IMR-90 (cell line): Measurements from ENCODE around the gene ALKBH3. TPM values are rescaled to one million over a fixed set of nuclear protein-coding genes. Genes with fewer than 3 reads are reported as not detected.

Experiments
- ATAC-seq: fragments of 200-7000 bp; cut with Tn5 transposase; 2 replicates; pipeline ENCODE4 v1.9.1; 2020; ENCODE audit warnings: low read depth, mild to moderate bottlenecking, moderate library complexity
- BruUV-seq: library from RNA; stranded (reverse); fragments of 400-500 nt; replicated peaks from 2 replicates; lab custom pipeline; 2021; lab: Mats Ljungman, UMichigan
- CTCF ChIA-PET: fragments of 300-600 bp; formaldehyde crosslinking; extraction: SDS; loops from one replicate; lab custom pipeline; 2021; ENCODE audit warnings: antibody characterized with exemption; lab: Yijun Ruan, JAX
- POLR2A ChIA-PET: fragments of 300-600 bp; sonication (Branson Sonifier 250); formaldehyde crosslinking; loops from one replicate; lab custom pipeline; 2022; ENCODE audit warnings: antibody characterized with exemption; ENCODE audit not compliant: unreplicated experiment; lab: Charles Lee
- DNase-seq: peaks from one replicate; pipeline ENCODE4 v3.0.0; 2013
- H2AFZ ChIP-seq: replicated peaks from 2 replicates; pipeline ENCODE3; 2013; ENCODE audit warnings: low read length, mild to moderate bottlenecking; ENCODE audit not compliant: poor library complexity
- H2AK5ac ChIP-seq: 2 replicates; pipeline ENCODE4 v1.6.1; 2013; ENCODE audit warnings: low read depth, low read length, inconsistent platforms
- H2AK9ac ChIP-seq: replicated peaks from 2 replicates; pipeline ENCODE3; 2013; ENCODE audit warnings: mild to moderate bottlenecking, low read depth, low read length, moderate library complexity; ENCODE audit not compliant: poor library complexity
- H2BK120ac ChIP-seq: 2 replicates; pipeline ENCODE4 v1.6.1; 2013; ENCODE audit warnings: low read depth, low read length, inconsistent platforms
- H2BK15ac ChIP-seq: 3 replicates; pipeline ENCODE4 v1.6.1; 2013; ENCODE audit warnings: low read depth, low read length, inconsistent platforms
- H2BK20ac ChIP-seq: 2 replicates; pipeline ENCODE4 v1.6.1; 2013; ENCODE audit warnings: low read depth, mild to moderate bottlenecking, inconsistent platforms, low read length, moderate library complexity
- H2BK5ac ChIP-seq: 2 replicates; pipeline ENCODE4 v1.6.1; 2013; ENCODE audit warnings: mild to moderate bottlenecking, low read depth, low read length, inconsistent platforms; ENCODE audit not compliant: poor library complexity, severe bottlenecking
- H3K14ac ChIP-seq: replicated peaks from 2 replicates; pipeline ENCODE4 v1.6.1; 2013; ENCODE audit warnings: low read depth, low read length, inconsistent platforms
- H3K18ac ChIP-seq: 2 replicates; pipeline ENCODE4 v1.6.1; 2013; ENCODE audit warnings: low read depth, low read length, control low read depth
- H3K23ac ChIP-seq: 2 replicates; pipeline ENCODE4 v1.6.1; 2013; ENCODE audit warnings: low read depth, low read length, inconsistent platforms
- H3K27ac ChIP-seq: 2 replicates; pipeline ENCODE4 v1.5.1; 2013; ENCODE audit warnings: mild to moderate bottlenecking, control low read depth, low read length; ENCODE audit not compliant: insufficient read depth
- H3K27me3 ChIP-seq: 2 replicates; pipeline ENCODE4 v1.6.1; 2013; ENCODE audit warnings: low read length; ENCODE audit not compliant: control insufficient read depth, insufficient read depth
- H3K36me3 ChIP-seq: 2 replicates; pipeline ENCODE4 v1.6.1; 2013; ENCODE audit warnings: low read length, mixed read lengths; ENCODE audit not compliant: control insufficient read depth, insufficient read depth
- H3K4ac ChIP-seq: 2 replicates; pipeline ENCODE4 v1.6.1; 2013; ENCODE audit warnings: low read depth, low read length, inconsistent platforms
- H3K4me1 ChIP-seq: 2 replicates; pipeline ENCODE4 v1.6.1; 2013; ENCODE audit warnings: low read length, mixed read lengths; ENCODE audit not compliant: control insufficient read depth, insufficient read depth
- H3K4me2 ChIP-seq: 2 replicates; pipeline ENCODE4 v1.6.1; 2013; ENCODE audit warnings: low read depth, mild to moderate bottlenecking, control low read depth, low read length, moderate library complexity
- H3K4me3 ChIP-seq: 2 replicates; pipeline ENCODE4 v1.5.1; 2013; ENCODE audit warnings: low read depth, mild to moderate bottlenecking, control low read depth, low read length, moderate library complexity; ENCODE audit not compliant: insufficient read depth
- H3K56ac ChIP-seq: 2 replicates; pipeline ENCODE4 v1.6.1; 2013; ENCODE audit warnings: low read length, inconsistent platforms; ENCODE audit not compliant: insufficient read depth; ENCODE audit errors: extremely low read depth
- H3K79me1 ChIP-seq, 2 experiments: 2 replicates each; pipeline ENCODE4 v1.6.1; 2013; ENCODE audit warnings: low read length in 2 of 2, inconsistent platforms in 1 of 2, low read depth in 1 of 2
- H3K9ac ChIP-seq: 2 replicates; pipeline ENCODE4 v1.6.1; 2013; ENCODE audit warnings: low read depth, low read length, control low read depth
- H3K9me1 ChIP-seq: 2 replicates; pipeline ENCODE4 v1.6.1; 2013; ENCODE audit warnings: low read length, inconsistent platforms; ENCODE audit not compliant: insufficient read depth
- H3K9me3 ChIP-seq: 2 replicates; pipeline ENCODE4 v1.6.1; 2013; ENCODE audit warnings: low read length; ENCODE audit not compliant: control insufficient read depth, insufficient read depth
- H4K20me1 ChIP-seq: 2 replicates; pipeline ENCODE4 v1.6.1; 2013; ENCODE audit warnings: low read length, inconsistent platforms; ENCODE audit not compliant: insufficient read depth
- H4K5ac ChIP-seq: 2 replicates; pipeline ENCODE4 v1.6.1; 2013; ENCODE audit warnings: mild to moderate bottlenecking, low read depth, low read length, control low read depth
- H4K8ac ChIP-seq, 2 experiments: 2 replicates each; pipeline ENCODE4 v1.6.1; 2013; ENCODE audit warnings: low read depth in 2 of 2, low read length in 2 of 2, control low read depth in 1 of 2, inconsistent platforms in 1 of 2
- H4K91ac ChIP-seq: 2 replicates; pipeline ENCODE4 v1.6.1; 2013; ENCODE audit warnings: low read depth, low read length, inconsistent platforms; ENCODE audit not compliant: insufficient read depth
- BHLHE40 ChIP-seq: fragments of 150-350 bp; IDR thresholded peaks from 2 replicates; pipeline ENCODE4 v1.6.1; 2016; ENCODE audit warnings: mild to moderate bottlenecking, low read depth, low read length
- CEBPB ChIP-seq: IDR thresholded peaks from 2 replicates; pipeline ENCODE4 v1.6.1; 2012; ENCODE audit warnings: low read depth, low read length, improper control_type of control experiment
- CHD1 ChIP-seq: IDR thresholded peaks from 2 replicates; pipeline ENCODE4 v1.6.1; 2012; ENCODE audit warnings: low read depth, low read length, improper control_type of control experiment
- ELK1 ChIP-seq: fragments of 150-350 bp; IDR thresholded peaks from 2 replicates; pipeline ENCODE4 v1.6.1; 2016; ENCODE audit warnings: low read depth, mild to moderate bottlenecking, low read length, moderate library complexity, borderline replicate concordance
- FOS ChIP-seq: fragments of 150-350 bp; IDR thresholded peaks from 2 replicates; pipeline ENCODE4 v1.6.1; 2016; ENCODE audit warnings: low read depth, low read length
- MAFK ChIP-seq: IDR thresholded peaks from 2 replicates; pipeline ENCODE4 v1.6.1; 2012; ENCODE audit warnings: low read depth, low read length, improper control_type of control experiment
- MAZ ChIP-seq: IDR thresholded peaks from 2 replicates; pipeline ENCODE4 v1.6.1; 2012; ENCODE audit warnings: low read depth, mild to moderate bottlenecking, low read length, improper control_type of control experiment, moderate library complexity, borderline replicate concordance
- MXI1 ChIP-seq: IDR thresholded peaks from 2 replicates; pipeline ENCODE4 v1.6.1; 2012; ENCODE audit warnings: low read depth, mild to moderate bottlenecking, low read length, moderate library complexity, borderline replicate concordance
- NFE2L2 ChIP-seq: fragments of 150-350 bp; IDR thresholded peaks from 2 replicates; pipeline ENCODE4 v1.6.1; 2016; ENCODE audit warnings: low read depth, mild to moderate bottlenecking, low read length
- POLR2A ChIP-seq: IDR thresholded peaks from 2 replicates; pipeline ENCODE4 v1.6.1; 2012; ENCODE audit warnings: mild to moderate bottlenecking, low read depth, low read length
- RAD21 ChIP-seq: IDR thresholded peaks from 2 replicates; pipeline ENCODE4 v1.6.1; 2012; ENCODE audit warnings: low read length, improper control_type of control experiment
- RCOR1 ChIP-seq: IDR thresholded peaks from 2 replicates; pipeline ENCODE4 v1.6.1; 2012; ENCODE audit warnings: mild to moderate bottlenecking, low read length, improper control_type of control experiment; ENCODE audit not compliant: insufficient replicate concordance
- RFX5 ChIP-seq: IDR thresholded peaks from 2 replicates; pipeline ENCODE4 v1.8.0; 2012; ENCODE audit warnings: low read depth, mild to moderate bottlenecking, low read length, moderate library complexity
- WGBS, 2 experiments: methylation state at CpG; one replicate each; pipeline versions ENCODE4 v1.1.5 to v1.1.7; 2013; ENCODE audit warnings: missing lambda C conversion rate in 2 of 2; ENCODE audit not compliant: insufficient read length in 1 of 2; ENCODE audit errors: extremely low coverage in 2 of 2; 5-methylcytosine and 5-hydroxymethylcytosine counted together
- dilution Hi-C: fragments of 300-500 bp; cut with HindIII; formaldehyde crosslinking; loops from one replicate; pipeline ENCODE4 v1.14.3; 2018; ENCODE audit warnings: low sequenced_read_pairs; ENCODE audit not compliant: unreplicated experiment
- in situ Hi-C: fragments of 300-500 bp; cut with MboI; formaldehyde crosslinking; loops from 3 replicates; pipeline ENCODE4 v1.14.3; 2019; ENCODE audit warnings: low sequenced_read_pairs, inconsistent platforms, mixed read lengths
- intact Hi-C: fragments of 100-400 bp; cut with micrococcal nuclease; formaldehyde crosslinking; loops from 2 replicates; pipeline ENCODE4 v1.10.0; 2022
- polyA plus RNA-seq, 3 experiments: library from polyadenylated mRNA; depleted of rRNA; stranded (reverse); fragments of >200 nt; gene quantifications; 2 replicates each; pipeline ENCODE4 v1.2.3, GENCODE V29; 2012; ENCODE audit warnings: low replicate concordance in 1 of 3
- total RNA-seq: library from RNA; depleted of rRNA; stranded (reverse); fragments of >200 nt; gene quantifications from 2 replicates; pipeline ENCODE4 v1.2.3, GENCODE V29; 2012
- TF ChIP-seq, protein P1 (sequence below): fragments of 150-350 bp; IDR thresholded peaks from 2 replicates; pipeline ENCODE4 v1.6.1; 2017; ENCODE audit warnings: mild to moderate bottlenecking, antibody characterized with exemption, low read length, low read depth
- TF ChIP-seq, protein P2 (sequence below): conservative IDR thresholded peaks from 2 replicates; pipeline ENCODE4 v1.5.1; 2012; ENCODE audit warnings: mild to moderate bottlenecking, low read depth, low read length, improper control_type of control experiment

ALKBH3 gene
- total and polyA plus RNA-seq, 2 of the 4 experiments (the other 2 are of a cell fraction): 27.7 to 62.9 TPM

- no peak overlapping the region for H4K5ac ChIP-seq
- H3K9ac ChIP-seq: no peak overlapping the region
- dilution Hi-C loops (loop anchor here (25.0 kb wide), 1 partner anchor 121 kb away; the partner anchor contains the start of gene ACCSL), in situ Hi-C loops (no loop called here), intact Hi-C loops (no loop called here)
- no peak overlapping the region for H3K14ac ChIP-seq
- no peak overlapping the region for H3K4me2 ChIP-seq
- no peak overlapping the region for H3K56ac ChIP-seq
- H2AK9ac ChIP-seq: no peak overlapping the region
- H2AK5ac ChIP-seq: no peak overlapping the region
- ChIA-PET POLR2A (no interaction called here), CTCF (no interaction called here)
- H3K27me3 ChIP-seq: no peaks in the 10 kb centered on the region
- H2AFZ ChIP-seq: no peak overlapping the region
- no peak overlapping the region for H4K8ac ChIP-seq
- H2BK20ac ChIP-seq: no peak overlapping the region
- no peak overlapping the region; the same call in 1 of the 2 replicates for H3K18ac ChIP-seq
- H4K20me1 ChIP-seq: peaks cover 11% of the 10 kb centered on the region; the same call in 1 of the 2 replicates
- no CpG with 5 or more reads among the region's 2 CpGs for WGBS, 2 experiments
- H3K79me1 ChIP-seq: peaks cover 4 to 7% of the 10 kb centered on the region in 2 experiments; a peak in 2 of 4 replicates
- H3K9me1 ChIP-seq: peaks cover 15% of the 10 kb centered on the region
- H2BK5ac ChIP-seq: no peak overlapping the region
- H3K36me3 ChIP-seq: peaks cover 7% of the 10 kb centered on the region
- no TSS peak for BruUV-seq
- peaks cover 17% of the 10 kb centered on the region for H3K4me1 ChIP-seq
- no peaks in the 10 kb centered on the region for H3K9me3 ChIP-seq
- DNase-seq (no peak), ATAC-seq (no peak)
- H2BK120ac ChIP-seq: no peak overlapping the region
- no peak overlapping the region for H3K27ac ChIP-seq
- H4K91ac ChIP-seq: no peak overlapping the region
- H3K4me3 ChIP-seq: no peak overlapping the region
- TF ChIP-seq, protein P1, sequence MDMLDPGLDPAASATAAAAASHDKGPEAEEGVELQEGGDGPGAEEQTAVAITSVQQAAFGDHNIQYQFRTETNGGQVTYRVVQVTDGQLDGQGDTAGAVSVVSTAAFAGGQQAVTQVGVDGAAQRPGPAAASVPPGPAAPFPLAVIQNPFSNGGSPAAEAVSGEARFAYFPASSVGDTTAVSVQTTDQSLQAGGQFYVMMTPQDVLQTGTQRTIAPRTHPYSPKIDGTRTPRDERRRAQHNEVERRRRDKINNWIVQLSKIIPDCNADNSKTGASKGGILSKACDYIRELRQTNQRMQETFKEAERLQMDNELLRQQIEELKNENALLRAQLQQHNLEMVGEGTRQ: no peak
- no peak for TF ChIP-seq ELK1
- no peak for TF ChIP-seq MAZ
- TF ChIP-seq BHLHE40: no peak
- no peak for TF ChIP-seq NFE2L2
- TF ChIP-seq MAFK: no peak
- TF ChIP-seq RAD21: no peak
- TF ChIP-seq RFX5: no peak
- no peak for TF ChIP-seq RCOR1
- no peak for TF ChIP-seq CHD1
- TF ChIP-seq, protein P2, sequence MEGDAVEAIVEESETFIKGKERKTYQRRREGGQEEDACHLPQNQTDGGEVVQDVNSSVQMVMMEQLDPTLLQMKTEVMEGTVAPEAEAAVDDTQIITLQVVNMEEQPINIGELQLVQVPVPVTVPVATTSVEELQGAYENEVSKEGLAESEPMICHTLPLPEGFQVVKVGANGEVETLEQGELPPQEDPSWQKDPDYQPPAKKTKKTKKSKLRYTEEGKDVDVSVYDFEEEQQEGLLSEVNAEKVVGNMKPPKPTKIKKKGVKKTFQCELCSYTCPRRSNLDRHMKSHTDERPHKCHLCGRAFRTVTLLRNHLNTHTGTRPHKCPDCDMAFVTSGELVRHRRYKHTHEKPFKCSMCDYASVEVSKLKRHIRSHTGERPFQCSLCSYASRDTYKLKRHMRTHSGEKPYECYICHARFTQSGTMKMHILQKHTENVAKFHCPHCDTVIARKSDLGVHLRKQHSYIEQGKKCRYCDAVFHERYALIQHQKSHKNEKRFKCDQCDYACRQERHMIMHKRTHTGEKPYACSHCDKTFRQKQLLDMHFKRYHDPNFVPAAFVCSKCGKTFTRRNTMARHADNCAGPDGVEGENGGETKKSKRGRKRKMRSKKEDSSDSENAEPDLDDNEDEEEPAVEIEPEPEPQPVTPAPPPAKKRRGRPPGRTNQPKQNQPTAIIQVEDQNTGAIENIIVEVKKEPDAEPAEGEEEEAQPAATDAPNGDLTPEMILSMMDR: no peak
- no peak for TF ChIP-seq CEBPB
- TF ChIP-seq FOS: no peak
- TF ChIP-seq MXI1: no peak
- TF ChIP-seq POLR2A: no peak
- no peak overlapping the region for H3K23ac ChIP-seq
- no peak overlapping the region for H3K4ac ChIP-seq
- no peak overlapping the region for H2BK15ac ChIP-seq
Observed at GRCh38 chr11:43916621-43917020, 36.0 kb downstream of the ALKBH3 start.
